ENCODE data around the gene SEC14L1. TPM values are rescaled to one million over a fixed set of nuclear protein-coding genes. Genes with fewer than 3 reads are reported as not detected.

SEC14L1 gene
- total and polyA plus RNA-seq, 2 experiments from 2014 or later = 52.9 to 71.4 TPM

GRCh38 chr17:77125432-77125901 is 15.3 kb upstream of the SEC14L1 start:
- H3K4me3 ChIP-seq = no peak overlapping the region
- no peak overlapping the region for H3K4me2 ChIP-seq
- H3K9me2 ChIP-seq (replicated peaks; ENCODE audit: insufficient read depth) = no peaks in the 10 kb centered on the region
- no peak overlapping the region for H3K27ac ChIP-seq
- no peaks in the 10 kb centered on the region for H3K36me3 ChIP-seq (replicated peaks; ENCODE audit: insufficient read depth, low read depth)
- H3K27me3 ChIP-seq = no peaks in the 10 kb centered on the region
- WGBS (ENCODE audit: low lambda C conversion rate, missing lambda C conversion rate) = 64% methylated on average over 8 of the region's 8 CpGs
- H3K4me1 ChIP-seq (ENCODE audit: insufficient read depth) = peaks cover 29% of the 10 kb centered on the region
- no peaks in the 10 kb centered on the region for H4K20me1 ChIP-seq (ENCODE audit: insufficient read depth, poor library complexity, severe bottlenecking)
- TF ChIP-seq EZH2phosphoT487 (IDR thresholded peaks at IDR 0.05; ENCODE audit: low read depth, severe bottlenecking, unreplicated experiment) (no peak), EZH2 (IDR thresholded peaks at IDR 0.05; ENCODE audit: borderline replicate concordance) (no peak)
- TF ChIP-seq, protein P1, sequence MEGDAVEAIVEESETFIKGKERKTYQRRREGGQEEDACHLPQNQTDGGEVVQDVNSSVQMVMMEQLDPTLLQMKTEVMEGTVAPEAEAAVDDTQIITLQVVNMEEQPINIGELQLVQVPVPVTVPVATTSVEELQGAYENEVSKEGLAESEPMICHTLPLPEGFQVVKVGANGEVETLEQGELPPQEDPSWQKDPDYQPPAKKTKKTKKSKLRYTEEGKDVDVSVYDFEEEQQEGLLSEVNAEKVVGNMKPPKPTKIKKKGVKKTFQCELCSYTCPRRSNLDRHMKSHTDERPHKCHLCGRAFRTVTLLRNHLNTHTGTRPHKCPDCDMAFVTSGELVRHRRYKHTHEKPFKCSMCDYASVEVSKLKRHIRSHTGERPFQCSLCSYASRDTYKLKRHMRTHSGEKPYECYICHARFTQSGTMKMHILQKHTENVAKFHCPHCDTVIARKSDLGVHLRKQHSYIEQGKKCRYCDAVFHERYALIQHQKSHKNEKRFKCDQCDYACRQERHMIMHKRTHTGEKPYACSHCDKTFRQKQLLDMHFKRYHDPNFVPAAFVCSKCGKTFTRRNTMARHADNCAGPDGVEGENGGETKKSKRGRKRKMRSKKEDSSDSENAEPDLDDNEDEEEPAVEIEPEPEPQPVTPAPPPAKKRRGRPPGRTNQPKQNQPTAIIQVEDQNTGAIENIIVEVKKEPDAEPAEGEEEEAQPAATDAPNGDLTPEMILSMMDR (IDR thresholded peaks at IDR 0.05; ENCODE audit: poor library complexity) = no peak
- H3K9me3 ChIP-seq (ENCODE audit: low read depth) = no peaks in the 10 kb centered on the region
- no peak overlapping the region for H2AFZ ChIP-seq
- DNase-seq (ENCODE audit: low spot score) = no peak
- H3K79me2 ChIP-seq = no peaks in the 10 kb centered on the region

DNA sequence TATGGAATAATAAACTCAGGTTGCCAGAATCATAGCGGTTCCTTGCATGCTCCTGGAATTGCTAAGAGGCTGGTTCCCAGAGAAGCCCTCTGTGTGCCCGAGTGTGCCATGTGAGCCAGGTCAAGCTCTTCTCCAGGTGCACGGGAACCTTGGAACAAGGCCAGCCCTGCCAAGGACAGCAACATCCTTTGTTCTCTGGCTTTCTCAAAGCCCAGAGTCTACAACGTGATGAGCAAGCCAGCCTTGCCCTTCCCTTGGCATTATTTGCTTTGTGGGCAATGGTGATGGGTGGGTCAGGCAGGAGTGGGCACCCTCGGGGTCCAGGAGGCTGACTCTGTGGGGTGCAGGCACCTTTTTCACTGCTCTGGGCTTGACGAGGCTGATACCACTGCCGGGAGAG is 14.2 kb upstream of the SEC14L1 start:
- 89% methylated on average over 7 of the region's 7 CpGs for WGBS (ENCODE audit: low lambda C conversion rate, missing lambda C conversion rate)
- Histone ChIP-seq H3K36me3 (replicated peaks; ENCODE audit: insufficient read depth, low read depth) (no peaks in the 10 kb centered on the region), H3K79me2 (no peaks in the 10 kb centered on the region), H3K4me2 (no peak overlapping the region), H3K4me3 (no peak overlapping the region), H3K9me3 (ENCODE audit: low read depth) (no peaks in the 10 kb centered on the region), H2AFZ (no peak overlapping the region), H3K27me3 (no peaks in the 10 kb centered on the region), H4K20me1 (ENCODE audit: insufficient read depth, poor library complexity, severe bottlenecking) (no peaks in the 10 kb centered on the region), H3K27ac (no peak overlapping the region), H3K4me1 (ENCODE audit: insufficient read depth) (peaks cover 21% of the 10 kb centered on the region), H3K9me2 (replicated peaks; ENCODE audit: insufficient read depth) (no peaks in the 10 kb centered on the region)
- TF ChIP-seq, protein P1 (IDR thresholded peaks at IDR 0.05; ENCODE audit: poor library complexity) = no peak
- TF ChIP-seq EZH2 (IDR thresholded peaks at IDR 0.05; ENCODE audit: borderline replicate concordance) (no peak), EZH2phosphoT487 (IDR thresholded peaks at IDR 0.05; ENCODE audit: low read depth, severe bottlenecking, unreplicated experiment) (no peak)
- DNase-seq (ENCODE audit: low spot score) = no peak

DNA sequence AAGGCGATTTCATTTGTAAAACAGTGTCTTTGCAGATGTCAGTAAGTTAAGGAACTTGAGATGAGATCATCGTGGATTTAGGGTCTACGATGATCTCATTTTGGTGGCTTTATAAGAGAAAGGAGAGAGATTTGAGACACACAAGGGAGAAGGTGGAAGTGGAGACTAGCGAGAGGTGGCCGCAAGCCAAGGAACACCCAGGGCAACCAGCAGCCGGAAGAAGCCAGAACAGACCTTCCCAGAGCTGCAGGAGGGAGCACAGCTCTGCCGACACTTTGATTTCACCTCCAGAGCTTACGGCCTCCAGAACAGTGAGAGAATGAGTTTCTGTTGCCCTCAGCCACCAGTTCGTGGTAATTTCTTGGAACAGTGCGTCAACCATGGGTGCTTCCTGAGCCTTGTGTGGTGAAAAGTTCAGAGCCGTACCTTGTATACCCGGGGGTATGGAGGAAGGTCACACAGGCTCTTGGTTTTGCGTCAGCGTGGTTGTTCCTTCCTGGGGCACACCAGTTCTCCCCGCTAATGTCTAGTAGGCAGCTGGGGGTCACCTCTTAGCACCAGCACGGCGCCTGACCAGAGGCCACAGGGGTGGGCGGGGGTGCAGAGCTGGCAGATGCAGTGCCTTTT is 12.9 kb upstream of the SEC14L1 start:
- Histone ChIP-seq H4K20me1 (ENCODE audit: insufficient read depth, poor library complexity, severe bottlenecking) (no peaks in the 10 kb centered on the region), H3K27me3 (no peaks in the 10 kb centered on the region), H2AFZ (no peak overlapping the region), H3K4me3 (no peak overlapping the region), H3K27ac (no peak overlapping the region), H3K4me1 (ENCODE audit: insufficient read depth) (peaks cover 25% of the 10 kb centered on the region), H3K79me2 (no peaks in the 10 kb centered on the region), H3K9me2 (replicated peaks; ENCODE audit: insufficient read depth) (no peaks in the 10 kb centered on the region), H3K9me3 (ENCODE audit: low read depth) (no peaks in the 10 kb centered on the region), H3K4me2 (no peak overlapping the region), H3K36me3 (replicated peaks; ENCODE audit: insufficient read depth, low read depth) (no peaks in the 10 kb centered on the region)
- 96% methylated on average over 18 of the region's 18 CpGs for WGBS (ENCODE audit: low lambda C conversion rate, missing lambda C conversion rate)
- DNase-seq (ENCODE audit: low spot score) = no peak
- no peak for TF ChIP-seq EZH2 (IDR thresholded peaks at IDR 0.05; ENCODE audit: borderline replicate concordance)
- TF ChIP-seq, protein P1 (IDR thresholded peaks at IDR 0.05; ENCODE audit: poor library complexity) = no peak
- TF ChIP-seq EZH2phosphoT487 (IDR thresholded peaks at IDR 0.05; ENCODE audit: low read depth, severe bottlenecking, unreplicated experiment) = no peak

Measured in hepatocyte (in vitro differentiated cells).